ENCODE measurements around the gene PEX11B.
A peak's percentile ranks its signal among the peaks of the same experiment; 100 is the strongest.

The PEX11B gene

DNA sequence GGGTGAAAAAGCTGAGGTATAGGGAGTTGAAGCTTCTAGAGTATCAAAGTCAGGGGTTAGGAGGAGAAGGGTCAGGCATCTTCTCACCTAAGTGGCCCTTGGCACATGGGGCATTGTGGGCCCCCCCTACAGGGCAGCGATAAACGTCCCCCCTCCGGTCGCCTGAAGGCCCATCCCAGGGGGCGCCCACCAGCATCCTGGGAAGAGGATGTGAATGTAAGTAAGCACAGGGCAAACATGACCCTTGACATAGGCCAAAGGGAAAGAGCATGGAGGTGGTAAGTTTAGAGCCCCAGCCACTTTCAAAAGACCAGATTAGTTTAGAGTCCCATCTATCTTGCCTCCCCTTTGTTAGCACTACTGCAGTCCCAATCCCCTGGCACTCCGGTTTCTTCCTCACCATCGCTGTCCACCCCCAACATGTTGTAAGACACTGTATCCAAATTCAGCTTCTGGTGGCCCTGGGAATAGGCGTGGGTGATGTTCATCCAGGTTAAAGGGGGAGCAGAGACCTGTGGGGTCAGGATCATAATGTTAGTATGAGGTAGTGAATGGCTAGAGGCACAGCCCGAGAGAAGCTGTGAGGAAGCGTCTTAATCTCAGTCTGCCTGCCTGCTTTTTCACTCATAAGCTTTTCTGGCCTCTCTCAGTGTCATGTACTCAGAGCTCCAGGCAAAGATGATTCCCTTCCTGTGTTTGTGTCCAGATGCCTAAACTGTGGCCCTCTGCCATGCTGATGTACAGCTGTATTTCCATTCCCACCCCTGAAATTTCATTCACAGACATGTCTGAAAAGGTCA, 11.4 kb downstream of the PEX11B start:
- no peak for DNase-seq (ENCODE audit: low spot score)

GRCh38 chr1:145901312-145902021, 17.1 kb downstream of the PEX11B start:
- no peak for DNase-seq (ENCODE audit: low spot score)

- no peak for DNase-seq (ENCODE audit: low spot score)
Observed at GRCh38 chr1:145898756-145899155, 19.8 kb downstream of the PEX11B start.

DNA sequence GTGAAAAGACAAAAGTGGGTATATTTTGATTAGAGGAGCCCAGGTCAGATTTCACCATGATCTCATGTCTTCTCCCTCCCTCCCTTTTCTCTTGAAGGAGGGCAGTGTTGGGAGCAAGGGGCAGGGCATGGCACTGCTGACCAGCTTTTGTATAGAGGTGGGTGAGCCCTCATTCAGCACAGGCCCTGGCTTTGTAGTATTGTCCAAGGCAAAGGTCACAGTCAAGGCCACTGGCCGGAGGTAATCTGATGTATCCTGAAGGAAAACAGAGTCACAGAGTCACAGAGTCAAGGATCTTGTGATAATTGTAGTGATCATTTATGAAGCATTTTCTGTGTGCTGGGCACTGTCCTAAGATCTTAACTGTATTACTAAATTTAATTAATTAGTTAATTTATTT, 20.5 kb downstream of the PEX11B start:
- no peak for DNase-seq (ENCODE audit: low spot score)

DNA sequence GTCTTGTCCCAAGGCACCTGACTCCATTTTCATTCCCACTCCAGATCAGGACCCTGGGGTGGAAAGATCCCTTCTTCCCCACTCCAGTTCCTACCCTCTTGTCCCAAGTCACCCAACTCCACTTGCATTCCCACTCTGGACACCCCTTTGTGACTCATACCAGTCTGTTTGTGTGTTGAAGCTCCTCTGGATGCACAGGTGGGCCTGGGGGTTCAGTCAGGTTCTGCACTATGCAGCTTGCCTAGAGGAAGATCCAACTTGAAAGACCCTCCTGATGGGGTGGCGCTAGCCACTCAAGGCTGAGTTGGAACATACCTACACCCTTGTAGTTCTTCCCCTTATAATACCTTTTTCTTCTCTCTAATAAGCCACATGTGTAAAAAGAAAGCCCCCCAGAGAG, 23.0 kb downstream of the PEX11B start:
- no peak for DNase-seq (ENCODE audit: low spot score)

- DNase-seq (ENCODE audit: low spot score), result no peak
Observed at GRCh38 chr1:145893306-145894055, 25.0 kb downstream of the PEX11B start.

GRCh38 chr1:145892486-145893087, 25.9 kb downstream of the PEX11B start:
- no peak for DNase-seq (ENCODE audit: low spot score)

- peak; percentile 96 for DNase-seq (ENCODE audit: low spot score)
Observed at GRCh38 chr1:145891587-145892485, 26.7 kb downstream of the PEX11B start.

GRCh38 chr1:145891143-145891542, 27.4 kb downstream of the PEX11B start:
- DNase-seq (ENCODE audit: low spot score), result no peak

GRCh38 chr1:145889722-145890121, 28.8 kb downstream of the PEX11B start:
- DNase-seq (ENCODE audit: low spot score), result no peak

- no peak for DNase-seq (ENCODE audit: low spot score)
Observed at GRCh38 chr1:145887631-145888030, 30.9 kb downstream of the PEX11B start.

- DNase-seq (ENCODE audit: low spot score), result no peak
Observed at GRCh38 chr1:145886816-145887215, 31.7 kb downstream of the PEX11B start.

- no peak for DNase-seq (ENCODE audit: low spot score)
Observed at GRCh38 chr1:145886390-145886789, 32.1 kb downstream of the PEX11B start.

DNA sequence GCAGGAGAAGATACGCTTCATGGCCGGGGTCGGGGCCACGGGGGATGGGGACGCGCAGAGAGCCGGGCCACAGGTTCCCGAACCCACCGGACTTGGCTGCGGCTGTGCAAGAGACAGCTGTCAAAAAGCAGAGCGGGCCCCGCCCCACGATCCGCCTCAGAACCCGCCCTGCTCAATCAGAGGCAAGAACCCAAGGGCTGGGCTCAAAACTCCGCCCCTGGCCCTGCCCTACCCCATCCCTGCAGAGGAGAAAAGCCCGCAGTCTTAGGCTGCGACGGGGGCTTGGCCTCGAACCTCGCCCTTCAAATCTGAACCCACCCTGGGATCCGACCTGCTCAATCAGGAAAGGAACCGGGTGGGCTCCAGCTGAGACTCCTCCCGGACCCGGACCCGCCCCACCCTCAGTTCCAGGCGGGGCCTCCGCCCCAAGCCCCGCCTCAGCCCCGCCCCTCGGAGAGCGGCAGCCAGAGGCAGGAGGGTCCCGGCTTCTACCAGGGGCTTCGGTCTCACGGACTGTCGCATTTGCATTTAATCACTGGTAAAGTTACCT, 32.7 kb downstream of the PEX11B start, which contains the start of gene ANKRD35:
ANKRD35 (minus strand) TSS at position 129 of the 550 bp plus-strand sequence; CDS start at position 21, 108 bp downstream.
- peak; percentile 94 for DNase-seq (ENCODE audit: low spot score)

DNA sequence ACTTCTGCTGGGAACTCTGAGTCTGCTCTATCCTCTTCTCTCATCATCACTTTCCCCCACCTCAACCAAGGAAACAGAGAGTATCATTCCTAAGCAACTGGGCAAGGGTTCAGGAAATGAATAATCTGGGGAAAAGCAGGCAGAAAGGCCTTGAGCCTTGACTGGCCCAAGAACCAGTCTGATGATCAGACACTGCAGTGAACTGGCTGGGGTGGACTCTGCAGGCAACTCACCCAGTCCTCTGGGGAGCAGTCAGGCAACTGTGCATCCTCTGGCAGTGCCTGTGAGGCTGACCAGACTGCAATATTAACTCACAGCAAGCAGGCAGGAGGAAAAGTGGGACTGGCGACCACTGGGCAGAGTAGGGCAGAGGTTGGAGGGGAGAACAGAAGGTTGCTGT, 33.8 kb downstream of the PEX11B start:
- peak; percentile 73 for DNase-seq (ENCODE audit: low spot score)

- no peak for DNase-seq (ENCODE audit: low spot score)
Observed at GRCh38 chr1:145879775-145880174, 38.7 kb downstream of the PEX11B start.

GRCh38 chr1:145878724-145879123, 39.8 kb downstream of the PEX11B start:
- DNase-seq (ENCODE audit: low spot score), result no peak

- no peak for DNase-seq (ENCODE audit: low spot score)
Observed at GRCh38 chr1:145877923-145878486, 40.5 kb downstream of the PEX11B start.

DNA sequence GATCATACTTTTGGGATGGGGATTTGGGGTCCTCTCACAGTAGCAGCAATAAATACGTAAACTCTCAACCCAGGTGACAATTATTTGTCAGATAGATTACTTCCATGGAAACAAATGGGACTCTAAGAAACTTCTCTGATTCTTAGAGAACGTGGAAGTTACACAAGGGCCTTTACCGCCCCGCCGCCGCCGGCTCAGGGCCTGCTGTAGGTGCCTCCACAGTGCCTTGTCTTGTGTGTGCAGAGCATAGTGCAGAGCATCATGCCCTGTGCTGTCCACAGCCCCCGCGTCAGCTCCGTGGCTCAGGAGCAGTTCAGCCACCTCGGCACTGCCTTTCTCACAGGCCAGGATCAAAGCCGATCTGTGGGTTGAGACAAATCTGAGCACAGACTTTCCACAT, 43.9 kb downstream of the PEX11B start:
- DNase-seq (ENCODE audit: low spot score), result no peak

All from AG08395 (cell line).